Parathyroid adenoma (tissue), 2 donors: ENCODE measurements around the gene CNPY4.
A peak's percentile ranks its signal among the peaks of the same experiment; 100 is the strongest.

Experiments
- H2AFZ ChIP-seq: fragments of 300-600 bp; sonication (generic); one replicate; pipeline ENCODE4 v1.7.0; 2017; ENCODE audit warnings: antibody characterized with exemption, mild to moderate bottlenecking
- H3K27ac ChIP-seq: fragments of 300-600 bp; sonication (generic); one replicate; pipeline ENCODE4 v1.7.0; 2017
- H3K27me3 ChIP-seq: fragments of 300-600 bp; sonication (generic); one replicate; pipeline ENCODE4 v1.7.0; 2017; ENCODE audit warnings: low read length; ENCODE audit not compliant: control insufficient read depth, insufficient read depth
- H3K36me3 ChIP-seq: fragments of 300-600 bp; sonication (generic); one replicate; pipeline ENCODE4 v1.7.0; 2017; ENCODE audit warnings: low read length; ENCODE audit not compliant: control insufficient read depth, insufficient read depth
- H3K4me1 ChIP-seq: fragments of 300-600 bp; sonication (generic); one replicate; pipeline ENCODE4 v1.7.0; 2017; ENCODE audit warnings: control low read depth
- H3K4me2 ChIP-seq: fragments of 300-600 bp; sonication (generic); one replicate; pipeline ENCODE4 v1.7.0; 2017; ENCODE audit warnings: low read length
- H3K4me3 ChIP-seq: fragments of 300-600 bp; sonication (generic); one replicate; pipeline ENCODE4 v1.7.0; 2017; ENCODE audit warnings: low read depth, low read length
- H3K79me2 ChIP-seq: fragments of 300-600 bp; sonication (generic); one replicate; pipeline ENCODE4 v1.7.0; 2017; ENCODE audit warnings: control low read depth
- H3K9ac ChIP-seq: fragments of 300-600 bp; sonication (generic); one replicate; pipeline ENCODE4 v1.7.0; 2017; ENCODE audit warnings: mild to moderate bottlenecking
- H3K9me3 ChIP-seq: fragments of 300-600 bp; sonication (generic); one replicate; pipeline ENCODE4 v1.7.0; 2017; ENCODE audit warnings: low read length; ENCODE audit not compliant: control insufficient read depth
- CTCF ChIP-seq: fragments of 300-600 bp; sonication (generic); IDR thresholded peaks from one replicate; pipeline ENCODE4 v1.7.0; 2017; ENCODE audit warnings: antibody characterized with exemption, mild to moderate bottlenecking
- donor health status: primary hyperparathyroidism.

CNPY4 gene

GRCh38 chr7:100115026-100115425, 4.4 kb upstream of the CNPY4 start:
- no peaks in the 10 kb centered on the region for H3K36me3 ChIP-seq
- no peak overlapping the region for H3K4me3 ChIP-seq
- H3K4me2 ChIP-seq = no peak overlapping the region
- no peaks in the 10 kb centered on the region for H3K27me3 ChIP-seq
- H2AFZ ChIP-seq = no peak overlapping the region
- H3K9me3 ChIP-seq = no peaks in the 10 kb centered on the region
- H3K27ac ChIP-seq = no peak overlapping the region
- peaks cover 2% of the 10 kb centered on the region for H3K79me2 ChIP-seq
- H3K4me1 ChIP-seq = peaks cover 4% of the 10 kb centered on the region
- H3K9ac ChIP-seq = no peak overlapping the region
- no peak for TF ChIP-seq CTCF

GRCh38 chr7:100118388-100119071, 904 bp upstream of the CNPY4 start:
- Histone ChIP-seq H3K79me2 (peaks cover 8% of the 10 kb centered on the region), H2AFZ (peak overlapping the region; percentile 97), H3K9ac (no peak overlapping the region), H3K4me3 (peak overlapping the region; percentile 95), H3K4me1 (peaks cover 7% of the 10 kb centered on the region), H3K9me3 (no peaks in the 10 kb centered on the region), H3K27me3 (no peaks in the 10 kb centered on the region), H3K4me2 (peak overlapping the region; percentile 92), H3K27ac (peak overlapping the region; percentile 97), H3K36me3 (no peaks in the 10 kb centered on the region)
- TF ChIP-seq CTCF = no peak

DNA sequence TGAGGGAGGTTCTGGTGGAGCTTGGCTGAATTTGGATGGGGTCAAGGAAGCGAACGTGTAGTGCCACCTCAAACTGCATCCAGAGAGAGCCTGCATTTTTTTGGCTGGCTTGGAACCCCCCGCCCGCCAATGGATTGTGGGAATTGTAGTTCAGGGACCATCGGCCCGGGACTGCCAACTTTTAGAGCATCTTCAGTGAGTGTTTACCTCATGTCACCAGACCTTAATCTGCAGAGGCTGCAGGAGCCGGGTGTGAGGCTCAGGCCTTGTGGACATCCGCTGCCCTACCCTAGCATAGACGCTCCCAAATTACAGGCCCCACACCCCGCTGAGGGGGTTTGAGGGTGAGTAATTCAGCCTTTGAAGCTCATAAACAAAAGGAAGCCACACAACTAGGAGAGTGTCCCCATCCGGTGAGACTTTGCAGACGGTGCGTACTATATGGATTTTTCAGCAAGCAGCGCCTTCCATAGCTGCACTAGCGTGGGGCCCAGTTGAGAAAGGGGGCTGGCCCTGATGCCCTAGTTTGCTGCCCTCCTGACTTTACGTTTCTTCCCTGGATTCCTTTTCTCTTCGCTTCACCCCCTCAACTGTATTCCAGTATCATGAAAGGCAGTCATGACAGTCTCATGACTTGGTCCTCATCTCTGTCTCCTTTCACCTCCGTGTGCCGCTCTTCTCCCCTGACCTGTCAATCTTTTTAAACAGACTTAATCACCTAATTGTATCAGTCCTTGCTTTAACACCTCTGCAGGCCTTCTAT, 717 bp downstream of the CNPY4 start:
- H3K27ac ChIP-seq = peak overlapping the region; percentile 97

GRCh38 chr7:100120733-100121036, 1.3 kb downstream of the CNPY4 start:
- Histone ChIP-seq H3K36me3 (no peaks in the 10 kb centered on the region), H3K4me2 (peak overlapping the region; percentile 92), H3K4me1 (peaks cover 7% of the 10 kb centered on the region), H3K27me3 (no peaks in the 10 kb centered on the region), H3K79me2 (peaks cover 8% of the 10 kb centered on the region), H2AFZ (no peak overlapping the region), H3K4me3 (no peak overlapping the region), H3K9me3 (no peaks in the 10 kb centered on the region), H3K27ac (peak overlapping the region; percentile 97), H3K9ac (no peak overlapping the region)
- no peak for TF ChIP-seq CTCF

More for the DNA sequence above, 717 bp downstream of the CNPY4 start:
- H3K27me3 ChIP-seq = no peaks in the 10 kb centered on the region
- TF ChIP-seq CTCF = no peak
- peak overlapping the region; percentile 97 for H2AFZ ChIP-seq
- H3K36me3 ChIP-seq = no peaks in the 10 kb centered on the region
- H3K79me2 ChIP-seq = peaks cover 8% of the 10 kb centered on the region
- H3K4me3 ChIP-seq = peak overlapping the region; percentile 95
- no peaks in the 10 kb centered on the region for H3K9me3 ChIP-seq
- H3K9ac ChIP-seq = no peak overlapping the region
- H3K4me1 ChIP-seq = peaks cover 7% of the 10 kb centered on the region
- H3K4me2 ChIP-seq = peak overlapping the region; percentile 92
